ENCODE measurements around the gene CTNNA3.

DNA sequence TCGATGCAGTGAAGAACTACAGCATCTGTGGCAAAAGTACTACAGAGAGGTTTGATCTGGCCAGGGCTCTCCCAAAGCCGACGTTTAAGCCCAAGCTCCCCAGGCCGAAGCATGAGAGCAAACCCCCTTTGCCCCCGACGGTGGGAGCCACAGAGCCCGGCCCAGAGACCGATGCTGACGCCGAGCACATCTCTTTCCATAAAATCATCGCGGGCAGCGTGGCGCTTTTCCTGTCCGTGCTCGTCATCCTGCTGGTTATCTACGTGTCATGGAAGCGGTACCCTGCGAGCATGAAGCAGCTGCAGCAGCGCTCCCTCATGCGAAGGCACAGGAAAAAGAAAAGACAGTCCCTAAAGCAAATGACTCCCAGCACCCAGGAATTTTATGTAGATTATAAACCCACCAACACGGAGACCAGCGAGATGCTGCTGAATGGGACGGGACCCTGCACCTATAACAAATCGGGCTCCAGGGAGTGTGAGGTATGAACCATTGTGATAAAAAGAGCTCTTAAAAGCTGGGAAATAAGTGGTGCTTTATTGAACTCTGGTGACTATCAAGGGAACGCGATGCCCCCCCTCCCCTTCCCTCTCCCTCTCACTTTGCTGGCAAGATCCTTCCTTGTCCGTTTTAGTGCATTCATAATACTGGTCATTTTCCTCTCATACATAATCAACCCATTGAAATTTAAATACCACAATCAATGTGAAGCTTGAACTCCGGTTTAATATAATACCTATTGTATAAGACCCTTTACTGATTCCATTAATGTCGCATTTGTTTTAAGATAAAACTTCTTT lies 767.8 kb downstream of the CTNNA3 start:
- TF ChIP-seq, protein P1, sequence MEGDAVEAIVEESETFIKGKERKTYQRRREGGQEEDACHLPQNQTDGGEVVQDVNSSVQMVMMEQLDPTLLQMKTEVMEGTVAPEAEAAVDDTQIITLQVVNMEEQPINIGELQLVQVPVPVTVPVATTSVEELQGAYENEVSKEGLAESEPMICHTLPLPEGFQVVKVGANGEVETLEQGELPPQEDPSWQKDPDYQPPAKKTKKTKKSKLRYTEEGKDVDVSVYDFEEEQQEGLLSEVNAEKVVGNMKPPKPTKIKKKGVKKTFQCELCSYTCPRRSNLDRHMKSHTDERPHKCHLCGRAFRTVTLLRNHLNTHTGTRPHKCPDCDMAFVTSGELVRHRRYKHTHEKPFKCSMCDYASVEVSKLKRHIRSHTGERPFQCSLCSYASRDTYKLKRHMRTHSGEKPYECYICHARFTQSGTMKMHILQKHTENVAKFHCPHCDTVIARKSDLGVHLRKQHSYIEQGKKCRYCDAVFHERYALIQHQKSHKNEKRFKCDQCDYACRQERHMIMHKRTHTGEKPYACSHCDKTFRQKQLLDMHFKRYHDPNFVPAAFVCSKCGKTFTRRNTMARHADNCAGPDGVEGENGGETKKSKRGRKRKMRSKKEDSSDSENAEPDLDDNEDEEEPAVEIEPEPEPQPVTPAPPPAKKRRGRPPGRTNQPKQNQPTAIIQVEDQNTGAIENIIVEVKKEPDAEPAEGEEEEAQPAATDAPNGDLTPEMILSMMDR (IDR thresholded peaks at IDR 0.05 in 2 of 3, conservative IDR thresholded peaks at IDR 0.05 in 1 of 3; ENCODE audit: borderline replicate concordance in 1 of 3, insufficient read depth in 1 of 3, low read depth in 2 of 3, low read length in 2 of 3): no peak
- TF ChIP-seq ZFX (IDR thresholded peaks at IDR 0.05) (no peak), SIN3A (IDR thresholded peaks at IDR 0.05; ENCODE audit: low read depth) (no peak), EZH2 (IDR thresholded peaks at IDR 0.05) (no peak), ZNF274 (IDR thresholded peaks at IDR 0.05; ENCODE audit: low read depth, low read length) (no peak), TCF7L2 (IDR thresholded peaks at IDR 0.05; ENCODE audit: borderline replicate concordance, extremely low read depth, insufficient read depth, insufficient read length) (no peak), RAD21 (IDR thresholded peaks at IDR 0.05; ENCODE audit: low read depth) (no peak)
- TF ChIP-seq, protein P2, sequence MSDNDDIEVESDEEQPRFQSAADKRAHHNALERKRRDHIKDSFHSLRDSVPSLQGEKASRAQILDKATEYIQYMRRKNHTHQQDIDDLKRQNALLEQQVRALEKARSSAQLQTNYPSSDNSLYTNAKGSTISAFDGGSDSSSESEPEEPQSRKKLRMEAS (IDR thresholded peaks at IDR 0.05): no peak
